ENCODE results near the gene KCNIP4. TPM values are rescaled to one million over a fixed set of nuclear protein-coding genes. Genes with fewer than 3 reads are reported as not detected.

Gene KCNIP4
- total and polyA plus RNA-seq, 2 of the 4 experiments (the other 2 are of a cell fraction), result not detected

- Histone ChIP-seq H3K23ac (ENCODE audit: low read depth, low read length) (no peak overlapping the region), H3K4me1 (ENCODE audit: control insufficient read depth, insufficient read depth, low read length) (no peaks in the 10 kb centered on the region), H4K91ac (ENCODE audit: insufficient read depth, low read depth, low read length) (no peak overlapping the region), H4K20me1 (ENCODE audit: insufficient read depth, low read length) (no peaks in the 10 kb centered on the region), H3K27ac (ENCODE audit: insufficient read depth, low read length) (no peak overlapping the region), H3K9ac (ENCODE audit: low read depth, low read length) (no peak overlapping the region), H2BK15ac (ENCODE audit: low read depth, low read length) (no peak overlapping the region), H4K5ac (ENCODE audit: low read depth, low read length) (no peak overlapping the region), H4K8ac (ENCODE audit: low read depth in 2 of 2, low read length in 2 of 2) (no peak overlapping the region), H3K9me3 (ENCODE audit: control insufficient read depth, insufficient read depth, low read length) (no peaks in the 10 kb centered on the region), H3K36me3 (ENCODE audit: control insufficient read depth, insufficient read depth, low read length) (no peaks in the 10 kb centered on the region), H3K18ac (ENCODE audit: low read depth, low read length) (no peak overlapping the region), H2BK5ac (ENCODE audit: low read depth, low read length, poor library complexity, severe bottlenecking) (no peak overlapping the region), H3K4me2 (ENCODE audit: low read depth, low read length) (no peak overlapping the region), H3K79me1 (ENCODE audit: low read depth in 1 of 2, low read length in 2 of 2) (no peaks in the 10 kb centered on the region), H2BK20ac (ENCODE audit: low read depth, low read length) (no peak overlapping the region), H2BK120ac (ENCODE audit: low read depth, low read length) (no peak overlapping the region), H2AK9ac (replicated peaks; ENCODE audit: low read depth, low read length, poor library complexity) (no peak overlapping the region), H2AFZ (replicated peaks; ENCODE audit: low read length, poor library complexity) (no peak overlapping the region), H3K56ac (ENCODE audit: extremely low read depth, insufficient read depth, low read length) (no peak overlapping the region), H3K9me1 (ENCODE audit: insufficient read depth, low read length) (no peaks in the 10 kb centered on the region), H3K27me3 (ENCODE audit: control insufficient read depth, insufficient read depth, low read length) (peaks cover 19% of the 10 kb centered on the region), H3K4me3 (ENCODE audit: insufficient read depth, low read depth, low read length) (no peak overlapping the region), H3K14ac (replicated peaks; ENCODE audit: low read depth, low read length) (no peak overlapping the region), H3K4ac (ENCODE audit: low read depth, low read length) (no peak overlapping the region), H2AK5ac (ENCODE audit: low read depth, low read length) (no peak overlapping the region)
- POLR2A ChIA-PET (ENCODE audit: unreplicated experiment), result no interaction called here
- CTCF ChIA-PET, result no interaction called here
- dilution Hi-C loops (cut with HindIII; ENCODE audit: low sequenced_read_pairs, unreplicated experiment) (no loop called here), in situ Hi-C loops (cut with MboI; ENCODE audit: low sequenced_read_pairs) (no loop called here), intact Hi-C loops (cut with micrococcal nuclease) (no loop called here)
- WGBS, 2 experiments (ENCODE audit: extremely low coverage in 2 of 2, insufficient read length in 1 of 2), result no CpG with 5 or more reads among the region's 6 CpGs
- DNase-seq, result no peak
- ATAC-seq (ENCODE audit: low read depth), result no peak
- no peak for TF ChIP-seq FOS (IDR thresholded peaks at IDR 0.05; ENCODE audit: low read depth, low read length)
- TF ChIP-seq NFE2L2 (IDR thresholded peaks at IDR 0.05; ENCODE audit: low read depth, low read length), result no peak
- no peak for TF ChIP-seq MAZ (IDR thresholded peaks at IDR 0.05; ENCODE audit: borderline replicate concordance, low read depth, low read length)
- TF ChIP-seq, protein P1, sequence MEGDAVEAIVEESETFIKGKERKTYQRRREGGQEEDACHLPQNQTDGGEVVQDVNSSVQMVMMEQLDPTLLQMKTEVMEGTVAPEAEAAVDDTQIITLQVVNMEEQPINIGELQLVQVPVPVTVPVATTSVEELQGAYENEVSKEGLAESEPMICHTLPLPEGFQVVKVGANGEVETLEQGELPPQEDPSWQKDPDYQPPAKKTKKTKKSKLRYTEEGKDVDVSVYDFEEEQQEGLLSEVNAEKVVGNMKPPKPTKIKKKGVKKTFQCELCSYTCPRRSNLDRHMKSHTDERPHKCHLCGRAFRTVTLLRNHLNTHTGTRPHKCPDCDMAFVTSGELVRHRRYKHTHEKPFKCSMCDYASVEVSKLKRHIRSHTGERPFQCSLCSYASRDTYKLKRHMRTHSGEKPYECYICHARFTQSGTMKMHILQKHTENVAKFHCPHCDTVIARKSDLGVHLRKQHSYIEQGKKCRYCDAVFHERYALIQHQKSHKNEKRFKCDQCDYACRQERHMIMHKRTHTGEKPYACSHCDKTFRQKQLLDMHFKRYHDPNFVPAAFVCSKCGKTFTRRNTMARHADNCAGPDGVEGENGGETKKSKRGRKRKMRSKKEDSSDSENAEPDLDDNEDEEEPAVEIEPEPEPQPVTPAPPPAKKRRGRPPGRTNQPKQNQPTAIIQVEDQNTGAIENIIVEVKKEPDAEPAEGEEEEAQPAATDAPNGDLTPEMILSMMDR (conservative IDR thresholded peaks at IDR 0.05; ENCODE audit: low read depth, low read length), result no peak
- no peak for TF ChIP-seq POLR2A (IDR thresholded peaks at IDR 0.05; ENCODE audit: low read depth, low read length)
- TF ChIP-seq RAD21 (IDR thresholded peaks at IDR 0.05; ENCODE audit: low read length), result no peak
- TF ChIP-seq MAFK (IDR thresholded peaks at IDR 0.05; ENCODE audit: low read depth, low read length), result no peak
- TF ChIP-seq CHD1 (IDR thresholded peaks at IDR 0.05; ENCODE audit: low read depth, low read length), result no peak
- TF ChIP-seq RCOR1 (IDR thresholded peaks at IDR 0.05; ENCODE audit: insufficient replicate concordance, low read length), result no peak
- TF ChIP-seq RFX5 (IDR thresholded peaks at IDR 0.05; ENCODE audit: low read depth, low read length), result no peak
- TF ChIP-seq, protein P2, sequence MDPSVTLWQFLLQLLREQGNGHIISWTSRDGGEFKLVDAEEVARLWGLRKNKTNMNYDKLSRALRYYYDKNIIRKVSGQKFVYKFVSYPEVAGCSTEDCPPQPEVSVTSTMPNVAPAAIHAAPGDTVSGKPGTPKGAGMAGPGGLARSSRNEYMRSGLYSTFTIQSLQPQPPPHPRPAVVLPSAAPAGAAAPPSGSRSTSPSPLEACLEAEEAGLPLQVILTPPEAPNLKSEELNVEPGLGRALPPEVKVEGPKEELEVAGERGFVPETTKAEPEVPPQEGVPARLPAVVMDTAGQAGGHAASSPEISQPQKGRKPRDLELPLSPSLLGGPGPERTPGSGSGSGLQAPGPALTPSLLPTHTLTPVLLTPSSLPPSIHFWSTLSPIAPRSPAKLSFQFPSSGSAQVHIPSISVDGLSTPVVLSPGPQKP (IDR thresholded peaks at IDR 0.05; ENCODE audit: borderline replicate concordance, low read depth, low read length), result no peak
- TF ChIP-seq, protein P3, sequence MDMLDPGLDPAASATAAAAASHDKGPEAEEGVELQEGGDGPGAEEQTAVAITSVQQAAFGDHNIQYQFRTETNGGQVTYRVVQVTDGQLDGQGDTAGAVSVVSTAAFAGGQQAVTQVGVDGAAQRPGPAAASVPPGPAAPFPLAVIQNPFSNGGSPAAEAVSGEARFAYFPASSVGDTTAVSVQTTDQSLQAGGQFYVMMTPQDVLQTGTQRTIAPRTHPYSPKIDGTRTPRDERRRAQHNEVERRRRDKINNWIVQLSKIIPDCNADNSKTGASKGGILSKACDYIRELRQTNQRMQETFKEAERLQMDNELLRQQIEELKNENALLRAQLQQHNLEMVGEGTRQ (IDR thresholded peaks at IDR 0.05; ENCODE audit: low read depth, low read length), result no peak
- TF ChIP-seq CEBPB (IDR thresholded peaks at IDR 0.05; ENCODE audit: low read depth, low read length), result no peak
- TF ChIP-seq MXI1 (IDR thresholded peaks at IDR 0.05; ENCODE audit: borderline replicate concordance, low read depth, low read length), result no peak
- no peak for TF ChIP-seq BHLHE40 (IDR thresholded peaks at IDR 0.05; ENCODE audit: low read depth, low read length)
- TF ChIP-seq SMC3 (IDR thresholded peaks at IDR 0.05; ENCODE audit: low read depth, low read length), result no peak
- BruUV-seq (replicated peaks), result no TSS peak
These were observed 1.7 kb downstream of the KCNIP4 start for GRCh38 chr4:21946858-21947257.
